Brain microvascular endothelial cell (primary cell): Measurements from ENCODE around the gene TBC1D10A.

Experiments
- DNase-seq: peaks from one replicate; pipeline ENCODE4 v3.0.0-alpha.2; 2020
- H3K27ac ChIP-seq: fragments of 250-450 bp; sonication (Bioruptor Pico); 2 replicates; pipeline ENCODE4 v1.5.1; 2020; ENCODE audit warnings: mild to moderate bottlenecking, moderate library complexity
- H3K27me3 ChIP-seq: fragments of 250-450 bp; sonication (Bioruptor Pico); replicated peaks from 2 replicates; pipeline ENCODE4 v1.5.1; 2020; ENCODE audit warnings: mild to moderate bottlenecking
- H3K36me3 ChIP-seq: fragments of 250-450 bp; sonication (Bioruptor Pico); replicated peaks from 2 replicates; pipeline ENCODE4 v1.5.1; 2020; ENCODE audit warnings: mild to moderate bottlenecking
- H3K4me3 ChIP-seq: 2 replicates; pipeline ENCODE4 v1.5.1; 2011; ENCODE audit warnings: low read depth, mild to moderate bottlenecking, control low read depth, low read length, moderate library complexity
- CTCF ChIP-seq: IDR thresholded peaks from 2 replicates; pipeline ENCODE4 v1.5.1; 2011; ENCODE audit warnings: low read depth, mild to moderate bottlenecking, moderate library complexity, low read length, control low read depth, inconsistent platforms; ENCODE audit errors: missing control alignments
- in situ Hi-C: cut with HindIII; loops from 2 replicates; pipeline ENCODE4 v1.10.0; 2017; ENCODE audit warnings: low sequenced_read_pairs, low pct_ligation_motif_present

Gene TBC1D10A

DNA sequence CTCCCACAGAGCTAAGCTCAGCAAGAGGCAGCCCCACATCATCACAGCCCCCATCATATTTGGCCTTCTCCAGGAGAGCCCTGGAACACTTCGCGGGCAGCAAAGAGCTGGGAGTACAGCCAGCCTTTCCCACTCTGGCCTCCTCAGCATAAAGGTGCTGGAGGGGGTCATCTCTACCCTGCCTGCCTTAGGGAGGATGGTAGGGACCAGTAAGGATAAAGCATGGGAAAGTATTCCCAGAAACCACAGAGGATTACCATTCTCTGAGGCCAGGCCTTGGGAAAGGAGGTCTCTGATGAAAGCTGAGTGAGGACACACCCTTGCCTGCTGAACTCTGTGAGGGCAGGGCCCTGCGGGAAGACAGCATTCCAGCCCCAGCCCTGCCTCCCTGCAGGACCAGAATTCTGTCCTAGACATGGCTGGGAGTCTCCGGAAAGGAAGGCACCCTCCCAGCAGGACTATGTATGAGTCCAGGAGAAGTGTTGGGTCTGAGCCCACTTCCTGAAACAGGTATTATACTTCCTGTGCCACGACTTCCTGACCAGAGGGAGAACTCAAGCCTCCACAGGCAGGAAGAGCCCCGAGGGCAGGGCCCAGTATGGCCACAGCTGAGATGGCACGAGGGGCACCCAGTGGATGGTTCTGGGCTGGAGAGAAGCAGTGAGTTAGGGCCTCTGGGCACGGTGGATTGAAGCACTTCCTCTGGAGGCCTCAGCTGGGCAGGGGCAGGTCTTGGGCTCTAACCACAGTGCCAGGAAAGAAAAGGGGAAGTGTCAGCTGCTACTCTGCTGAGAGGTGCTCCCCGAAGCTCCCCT, 24.5 kb downstream of the TBC1D10A start:
- H3K4me3 ChIP-seq = no peak overlapping the region
- no peak for DNase-seq
- no peak overlapping the region for H3K27ac ChIP-seq
- TF ChIP-seq CTCF = no peak
- H3K27me3 ChIP-seq = no peaks in the 10 kb centered on the region
- in situ Hi-C loops = no loop called here
- peaks cover 20% of the 10 kb centered on the region for H3K36me3 ChIP-seq

- H3K27ac ChIP-seq = no peak overlapping the region
- H3K36me3 ChIP-seq = peaks cover 47% of the 10 kb centered on the region
Measured at GRCh38 chr22:30299322-30299721, 27.4 kb downstream of the TBC1D10A start.

DNA sequence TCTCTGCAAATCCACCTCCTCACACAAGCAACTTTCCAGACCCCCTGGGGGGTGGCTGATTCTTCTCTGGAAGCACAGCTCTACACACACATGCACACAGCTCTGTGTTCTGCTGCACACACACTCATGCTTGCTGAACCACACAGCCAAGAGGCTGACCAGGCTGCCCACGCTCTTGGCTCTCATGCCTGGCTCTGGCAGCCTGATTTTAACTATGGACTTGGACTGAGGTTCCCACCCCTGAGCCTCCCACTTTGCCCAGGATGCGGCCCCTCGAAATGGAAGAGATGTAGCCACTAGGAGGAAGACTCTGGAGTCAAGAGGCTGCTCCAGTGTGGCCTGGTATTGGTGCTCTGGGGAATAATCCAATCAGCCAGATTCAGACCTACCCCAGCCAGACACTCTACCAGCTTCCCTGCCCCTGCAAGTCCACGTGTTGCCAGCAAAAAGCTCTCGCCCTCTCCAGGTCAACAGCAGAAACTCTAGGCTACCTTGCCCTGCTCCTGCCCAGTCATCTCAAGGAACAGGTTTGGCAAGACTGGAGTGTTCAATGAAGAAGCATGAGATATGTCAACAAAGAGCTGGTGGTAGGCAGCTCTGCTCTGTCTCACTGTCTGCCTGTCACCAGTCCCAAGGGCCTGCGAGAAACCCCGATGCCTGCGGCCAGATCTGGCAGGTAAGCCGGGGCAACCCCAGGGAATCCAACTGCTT, 28.6 kb downstream of the TBC1D10A start:
- no peak for TF ChIP-seq CTCF
- Histone ChIP-seq H3K4me3 (no peak overlapping the region), H3K27ac (no peak overlapping the region), H3K27me3 (no peaks in the 10 kb centered on the region), H3K36me3 (peaks cover 58% of the 10 kb centered on the region)
- in situ Hi-C loops = no loop called here
- no peak for DNase-seq

More at GRCh38 chr22:30299322-30299721, 27.4 kb downstream of the TBC1D10A start:
- Histone ChIP-seq H3K4me3 (no peak overlapping the region), H3K27me3 (no peaks in the 10 kb centered on the region)
- TF ChIP-seq CTCF = no peak
- no peak for DNase-seq
- in situ Hi-C loops = no loop called here

DNA sequence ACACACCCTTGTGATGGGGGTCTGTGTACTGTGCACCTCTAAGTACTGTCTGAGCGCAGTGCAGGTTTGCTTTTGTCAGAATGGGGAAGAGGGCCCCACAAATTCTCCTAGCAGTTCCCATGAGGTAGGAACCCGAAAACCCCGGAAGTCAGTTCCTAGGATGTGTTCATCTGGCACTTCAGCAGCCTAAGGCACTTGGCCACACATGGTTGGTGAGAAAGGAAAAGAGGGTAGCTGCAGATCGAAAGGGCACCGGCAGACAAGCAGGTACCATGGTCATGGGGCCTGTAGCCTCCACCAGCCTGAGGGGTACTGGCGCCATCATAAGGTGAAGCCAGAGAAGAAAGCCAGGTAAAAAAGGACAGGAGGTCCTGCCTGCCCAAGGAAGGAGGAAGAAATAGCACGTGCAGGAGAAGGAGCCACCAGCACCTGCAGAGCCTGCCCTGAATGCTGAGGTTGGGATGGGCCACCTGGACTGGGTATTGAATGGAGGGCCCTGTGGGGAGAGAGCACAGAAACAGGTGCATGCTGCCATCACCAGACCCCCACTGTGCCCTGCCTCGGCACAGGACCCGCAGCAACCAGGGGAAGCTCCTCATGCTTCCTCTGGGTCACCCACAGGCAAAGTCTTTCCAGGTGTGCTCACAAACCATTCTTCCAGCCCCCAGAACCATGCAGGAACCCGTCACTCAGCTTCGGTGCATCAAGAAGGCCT, 29.3 kb downstream of the TBC1D10A start:
- in situ Hi-C loops = no loop called here
- Histone ChIP-seq H3K4me3 (no peak overlapping the region), H3K27me3 (no peaks in the 10 kb centered on the region), H3K27ac (no peak overlapping the region), H3K36me3 (peaks cover 65% of the 10 kb centered on the region)
- DNase-seq = no peak
- no peak for TF ChIP-seq CTCF

DNA sequence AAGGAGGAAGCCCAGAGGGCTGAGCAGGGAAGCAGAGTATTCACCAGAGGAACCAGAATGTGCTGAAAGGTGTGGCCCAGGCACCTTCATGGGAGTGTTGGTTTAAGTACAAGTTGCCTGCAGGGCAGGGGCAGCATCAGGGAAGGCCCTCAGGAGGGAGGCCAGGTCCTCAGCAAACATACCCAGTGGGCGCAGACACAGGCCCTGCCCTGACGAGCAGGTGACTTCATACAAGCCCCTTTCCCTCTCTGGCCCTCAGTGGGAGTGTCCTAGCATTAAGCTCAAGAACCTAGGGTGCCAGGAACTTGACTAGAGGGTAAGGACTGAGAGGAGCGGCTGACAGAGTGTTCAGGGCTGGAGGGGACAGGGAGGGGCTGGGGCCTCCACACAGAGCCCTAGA, 29.9 kb downstream of the TBC1D10A start:
- Histone ChIP-seq H3K36me3 (peaks cover 71% of the 10 kb centered on the region), H3K27me3 (no peaks in the 10 kb centered on the region), H3K4me3 (no peak overlapping the region), H3K27ac (no peak overlapping the region)
- no peak for DNase-seq
- in situ Hi-C loops = no loop called here
- no peak for TF ChIP-seq CTCF
